Transverse colon (tissue), 3 donors: ENCODE results near the gene CACNA2D4.

Experiments
- CTCF ChIP-seq, 5 experiments: fragments of 200-600 bp in 3 of 5; fragments of 450-650 bp in 2 of 5; sonication (generic) in 3 of 5; IDR thresholded peaks; 1 replicate in 2 of 5; 2 replicates in 3 of 5; pipeline ENCODE4 v1.5.1; 2016 to 2017; ENCODE audit warnings: antibody characterized with exemption in 5 of 5, inconsistent platforms in 3 of 5, mild to moderate bottlenecking in 2 of 5, moderate library complexity in 1 of 5
- POLR2A ChIP-seq: fragments of 450-650 bp; IDR thresholded peaks from one replicate; pipeline ENCODE4 v1.6.1; 2016; ENCODE audit warnings: antibody characterized with exemption, mild to moderate bottlenecking, moderate library complexity

GRCh38 chr12:1881301-1881700, 37.2 kb downstream of the CACNA2D4 start:
- TF ChIP-seq POLR2A (no peak), CTCF (IDR thresholded peaks at IDR 0.05) (no peak)
